ENCODE results near the gene PTPN7. TPM values are rescaled to one million over a fixed set of nuclear protein-coding genes. Genes with fewer than 3 reads are reported as not detected.
A peak's percentile ranks its signal among the peaks of the same experiment; 100 is the strongest.

PTPN7 gene
- total RNA-seq, 4 donors from 2014 or later, result 2.9 to 14.4 (median 4.6) TPM

GRCh38 chr1:202161151-202162046 lies 997 bp upstream of the PTPN7 start:
- TF ChIP-seq CTCF (IDR thresholded peaks at IDR 0.05), result no peak
- no peak for ATAC-seq (ENCODE audit: low FRiP score)

GRCh38 chr1:202159534-202160371 lies 649 bp downstream of the PTPN7 start:
- TF ChIP-seq CTCF (IDR thresholded peaks at IDR 0.05), result no peak
- no peak for DNase-seq (ENCODE audit: low spot score)
- no peak for ATAC-seq (ENCODE audit: low FRiP score)

More at GRCh38 chr1:202161151-202162046, 997 bp upstream of the PTPN7 start:
- DNase-seq (ENCODE audit: low spot score), result no peak

GRCh38 chr1:202158810-202159533 lies 1.4 kb downstream of the PTPN7 start:
- TF ChIP-seq CTCF (IDR thresholded peaks at IDR 0.05), result no peak
- ATAC-seq (ENCODE audit: low FRiP score) (no peak), DNase-seq (ENCODE audit: low spot score) (no peak)

- TF ChIP-seq CTCF (IDR thresholded peaks at IDR 0.05), result no peak
- DNase-seq (ENCODE audit: low spot score) (no peak), ATAC-seq (ENCODE audit: low FRiP score) (no peak)
Measured at GRCh38 chr1:202157945-202158344, 2.5 kb downstream of the PTPN7 start.

GRCh38 chr1:202156590-202156989 lies 3.8 kb downstream of the PTPN7 start:
- TF ChIP-seq CTCF (IDR thresholded peaks at IDR 0.05), result no peak
- no peak for DNase-seq (ENCODE audit: low spot score)
- no peak for ATAC-seq (ENCODE audit: low FRiP score)

- DNase-seq (ENCODE audit: low spot score) (peak; percentile 65), ATAC-seq (ENCODE audit: low FRiP score) (no peak)
- no peak for TF ChIP-seq CTCF (IDR thresholded peaks at IDR 0.05)
Measured at GRCh38 chr1:202155478-202156021, 4.9 kb downstream of the PTPN7 start.
